WI38 (cell line): ENCODE data around the gene PROSER1.

Experiments used
- H3K4me3 ChIP-seq: 2 replicates; pipeline ENCODE4 v1.5.1; 2011; ENCODE audit warnings: low read depth, mild to moderate bottlenecking, control low read depth, low read length
- CTCF ChIP-seq: IDR thresholded peaks from 2 replicates; pipeline ENCODE4 v1.5.1; 2012; ENCODE audit warnings: low read depth, mild to moderate bottlenecking, control low read depth, low read length

PROSER1 gene

GRCh38 chr13:38980750-38981078, 57.2 kb downstream of the PROSER1 start:
- TF ChIP-seq CTCF: no peak

GRCh38 chr13:38979891-38980749, 57.8 kb downstream of the PROSER1 start:
- H3K4me3 ChIP-seq: no peak overlapping the region
- no peak for TF ChIP-seq CTCF

More at GRCh38 chr13:38980750-38981078, 57.2 kb downstream of the PROSER1 start:
- H3K4me3 ChIP-seq: no peak overlapping the region

- H3K4me3 ChIP-seq: no peak overlapping the region
- no peak for TF ChIP-seq CTCF
Observed at GRCh38 chr13:38970380-38971051, 67.4 kb downstream of the PROSER1 start.

- H3K4me3 ChIP-seq: no peak overlapping the region
- TF ChIP-seq CTCF: no peak
Observed at GRCh38 chr13:38969187-38969586, 68.7 kb downstream of the PROSER1 start.

GRCh38 chr13:38967446-38967845, 70.4 kb downstream of the PROSER1 start:
- no peak for TF ChIP-seq CTCF
- H3K4me3 ChIP-seq: no peak overlapping the region

GRCh38 chr13:38965281-38965680, 72.6 kb downstream of the PROSER1 start:
- no peak overlapping the region for H3K4me3 ChIP-seq
- no peak for TF ChIP-seq CTCF

- no peak for TF ChIP-seq CTCF
- no peak overlapping the region for H3K4me3 ChIP-seq
Observed at GRCh38 chr13:38960175-38960574, 77.7 kb downstream of the PROSER1 start.
